Measurements from ENCODE around the gene DCUN1D5.
A peak's percentile ranks its signal among the peaks of the same experiment; 100 is the strongest.

The DCUN1D5 gene

GRCh38 chr11:103085758-103086365 is 6.1 kb downstream of the DCUN1D5 start:
- peak overlapping the region; percentile 68 for H3K27ac Mint-ChIP-seq
- DNase-seq: no peak
- TF ChIP-seq CTCF (IDR thresholded peaks at IDR 0.05): no peak
- no peaks in the 10 kb centered on the region for H3K9me3 Mint-ChIP-seq
- H3K36me3 Mint-ChIP-seq (ENCODE audit: low read depth): peaks cover 39% of the 10 kb centered on the region
- H3K4me3 Mint-ChIP-seq: no peak overlapping the region
- H3K27me3 Mint-ChIP-seq (ENCODE audit: low read depth, poor library complexity): no peaks in the 10 kb centered on the region
- peaks cover 18% of the 10 kb centered on the region for H3K4me1 Mint-ChIP-seq

- no peak for DNase-seq
- TF ChIP-seq CTCF (IDR thresholded peaks at IDR 0.05): no peak
- Mint-ChIP-seq H3K4me3 (no peak overlapping the region), H3K9me3 (no peaks in the 10 kb centered on the region), H3K4me1 (no peaks in the 10 kb centered on the region), H3K36me3 (ENCODE audit: low read depth) (peaks cover 67% of the 10 kb centered on the region), H3K27ac (no peak overlapping the region), H3K27me3 (ENCODE audit: low read depth, poor library complexity) (no peaks in the 10 kb centered on the region)
Measured at GRCh38 chr11:103079833-103080232, 12.1 kb downstream of the DCUN1D5 start.

GRCh38 chr11:103078710-103079109 is 13.2 kb downstream of the DCUN1D5 start:
- no peak for DNase-seq
- Mint-ChIP-seq H3K27ac (no peak overlapping the region), H3K27me3 (ENCODE audit: low read depth, poor library complexity) (no peaks in the 10 kb centered on the region), H3K4me3 (no peak overlapping the region), H3K36me3 (ENCODE audit: low read depth) (peaks cover 74% of the 10 kb centered on the region), H3K4me1 (no peaks in the 10 kb centered on the region), H3K9me3 (no peaks in the 10 kb centered on the region)
- no peak for TF ChIP-seq CTCF (IDR thresholded peaks at IDR 0.05)

GRCh38 chr11:103077554-103077953 is 14.4 kb downstream of the DCUN1D5 start:
- Mint-ChIP-seq H3K4me1 (no peaks in the 10 kb centered on the region), H3K4me3 (no peak overlapping the region), H3K27me3 (ENCODE audit: low read depth, poor library complexity) (no peaks in the 10 kb centered on the region), H3K27ac (no peak overlapping the region), H3K36me3 (ENCODE audit: low read depth) (peaks cover 78% of the 10 kb centered on the region), H3K9me3 (no peaks in the 10 kb centered on the region)
- no peak for DNase-seq
- no peak for TF ChIP-seq CTCF (IDR thresholded peaks at IDR 0.05)

GRCh38 chr11:103076361-103076760 is 15.6 kb downstream of the DCUN1D5 start:
- Mint-ChIP-seq H3K36me3 (ENCODE audit: low read depth) (peaks cover 82% of the 10 kb centered on the region), H3K4me3 (no peak overlapping the region), H3K27ac (no peak overlapping the region), H3K27me3 (ENCODE audit: low read depth, poor library complexity) (no peaks in the 10 kb centered on the region), H3K9me3 (no peaks in the 10 kb centered on the region), H3K4me1 (no peaks in the 10 kb centered on the region)
- no peak for TF ChIP-seq CTCF (IDR thresholded peaks at IDR 0.05)
- no peak for DNase-seq

- H3K9me3 Mint-ChIP-seq: no peaks in the 10 kb centered on the region
- no peak for DNase-seq
- H3K27ac Mint-ChIP-seq: no peak overlapping the region
- no peak for TF ChIP-seq CTCF (IDR thresholded peaks at IDR 0.05)
- peaks cover 10% of the 10 kb centered on the region for H3K4me1 Mint-ChIP-seq
- peaks cover 89% of the 10 kb centered on the region for H3K36me3 Mint-ChIP-seq (ENCODE audit: low read depth)
- no peak overlapping the region for H3K4me3 Mint-ChIP-seq
- H3K27me3 Mint-ChIP-seq (ENCODE audit: low read depth, poor library complexity): no peaks in the 10 kb centered on the region
Measured at GRCh38 chr11:103071008-103071407, 21.0 kb downstream of the DCUN1D5 start.
